Liver (tissue), 9 donors: ENCODE data around the gene SLIT3. TPM values are rescaled to one million over a fixed set of nuclear protein-coding genes. Genes with fewer than 3 reads are reported as not detected.

Experiments used
- DNase-seq: peaks from one replicate; pipeline ENCODE4 v3.0.0-alpha.2; 2017; ENCODE audit warnings: low spot score
- H3K27ac ChIP-seq, 2 donors: one replicate each; pipeline ENCODE4 v1.7.0; 2013; ENCODE audit warnings: inconsistent platforms in 2 of 2, low read length in 2 of 2, control low read depth in 1 of 2, low read depth in 1 of 2, mild to moderate bottlenecking in 1 of 2
- H3K27me3 ChIP-seq, 4 donors: one replicate each; pipeline versions ENCODE4 v1.6.1 to v1.7.0; 2013; ENCODE audit warnings: low read length in 3 of 4, inconsistent platforms in 1 of 4, mild to moderate bottlenecking in 1 of 4, moderate library complexity in 1 of 4; ENCODE audit not compliant: control insufficient read depth in 4 of 4, insufficient read depth in 4 of 4
- H3K36me3 ChIP-seq, 4 donors: one replicate each; pipeline versions ENCODE4 v1.6.1 to v1.7.0; 2013; ENCODE audit warnings: low read length in 3 of 4, mild to moderate bottlenecking in 3 of 4, low read depth in 1 of 4, moderate library complexity in 1 of 4; ENCODE audit not compliant: control insufficient read depth in 4 of 4, insufficient read depth in 3 of 4
- H3K4me1 ChIP-seq, 4 donors: one replicate each; pipeline versions ENCODE4 v1.6.1 to v1.7.0; 2013; ENCODE audit warnings: low read length in 3 of 4, mild to moderate bottlenecking in 3 of 4, moderate library complexity in 1 of 4; ENCODE audit not compliant: control insufficient read depth in 4 of 4, insufficient read depth in 4 of 4
- H3K4me3 ChIP-seq, 3 donors: one replicate each; pipeline versions ENCODE4 v1.6.1 to v1.7.0; 2013; ENCODE audit warnings: low read length in 3 of 3, control low read depth in 1 of 3, low read depth in 1 of 3, mild to moderate bottlenecking in 1 of 3
- H3K9ac ChIP-seq, 2 donors: one replicate each; pipeline ENCODE4 v1.7.0; 2013; ENCODE audit warnings: low read length in 2 of 2, mild to moderate bottlenecking in 2 of 2, moderate library complexity in 2 of 2, control low read depth in 1 of 2, low read depth in 1 of 2
- H3K9me3 ChIP-seq, 4 donors: one replicate each; pipeline versions ENCODE4 v1.6.1 to v1.7.0; 2013; ENCODE audit warnings: low read length in 3 of 4; ENCODE audit not compliant: control insufficient read depth in 4 of 4
- EGR1 ChIP-seq, 2 donors: IDR thresholded peaks; 2 replicates each; pipeline ENCODE4 v1.6.1; 2016 to 2018; ENCODE audit warnings: antibody characterized with exemption in 2 of 2, low read depth in 2 of 2
- FOXA1 ChIP-seq: IDR thresholded peaks from 2 replicates; pipeline ENCODE4 v1.6.1; 2016; ENCODE audit warnings: antibody characterized with exemption
- FOXA2 ChIP-seq: IDR thresholded peaks from 2 replicates; pipeline ENCODE4 v1.6.1; 2016; ENCODE audit warnings: antibody characterized with exemption
- GABPA ChIP-seq, 2 donors: IDR thresholded peaks in 1 of 2; conservative IDR thresholded peaks in 1 of 2; 2 replicates each; pipeline ENCODE4 v1.6.1; 2016; ENCODE audit warnings: antibody characterized with exemption in 2 of 2, mild to moderate bottlenecking in 1 of 2, moderate library complexity in 1 of 2
- HNF4A ChIP-seq, 2 donors: conservative IDR thresholded peaks; 2 replicates each; pipeline ENCODE4 v1.6.1; 2016; ENCODE audit warnings: antibody characterized with exemption in 2 of 2, mild to moderate bottlenecking in 2 of 2
- JUND ChIP-seq, 2 donors: IDR thresholded peaks; 2 replicates each; pipeline ENCODE4 v1.6.1; 2016; ENCODE audit warnings: antibody characterized with exemption in 2 of 2
- NR2F2 ChIP-seq: IDR thresholded peaks from 2 replicates; pipeline ENCODE4 v1.6.1; 2016; ENCODE audit warnings: antibody characterized with exemption
- RAD21 ChIP-seq, 2 donors: IDR thresholded peaks; 2 replicates each; pipeline ENCODE4 v1.6.1; 2016; ENCODE audit warnings: antibody characterized with exemption in 2 of 2, mild to moderate bottlenecking in 2 of 2
- RXRA ChIP-seq, 2 donors: IDR thresholded peaks; 2 replicates each; pipeline ENCODE4 v1.6.1; 2017 to 2018; ENCODE audit warnings: antibody characterized with exemption in 2 of 2, mild to moderate bottlenecking in 1 of 2
- SP1 ChIP-seq: IDR thresholded peaks from 2 replicates; pipeline ENCODE4 v1.6.1; 2018; ENCODE audit warnings: antibody characterized with exemption, mild to moderate bottlenecking
- TAF1 ChIP-seq: conservative IDR thresholded peaks from 2 replicates; pipeline ENCODE4 v1.6.1; 2016; ENCODE audit warnings: antibody characterized with exemption, mild to moderate bottlenecking
- WGBS: extraction: QIAGEN DNeasy Blood & Tissue Kit; methylation state at CpG from one replicate; pipeline ENCODE4 v1.1.7; 2013; 5-methylcytosine and 5-hydroxymethylcytosine counted together
- polyA plus RNA-seq, 2 donors: library from polyadenylated mRNA; stranded (reverse) in 1 of 2; unstranded in 1 of 2; fragments of 200-250 nt in 1 of 2; fragments of >200 nt in 1 of 2; fragmentation: Nextera tagmentation in 1 of 2; extraction: Ambion mirVana in 1 of 2; gene quantifications; one replicate each; pipeline versions ENCODE4 v1.2.1 to v1.2.3, GENCODE V29; 2013 to 2015
- total RNA-seq, 2 donors: library from RNA; depleted of rRNA; stranded (reverse); fragments of >200 nt; gene quantifications; one replicate each; pipeline ENCODE4 v1.2.3, GENCODE V29; 2014
- TF ChIP-seq, protein P1 (sequence below): fragments of 150-350 bp; IDR thresholded peaks from 2 replicates; pipeline ENCODE4 v1.5.1; 2017; ENCODE audit warnings: improper control_type of control experiment, low read depth, low read length; ENCODE audit not compliant: missing input control
- TF ChIP-seq, protein P2 (sequence below): IDR thresholded peaks from 2 replicates; pipeline ENCODE4 v1.6.1; 2016; ENCODE audit warnings: antibody characterized with exemption
- TF ChIP-seq, protein P3 (sequence below): IDR thresholded peaks from 2 replicates; pipeline ENCODE4 v1.6.1; 2016; ENCODE audit warnings: antibody characterized with exemption
- donor health status: healthy.
- donor health status: healthy.
- donor health status: healthy.
- donor health status: healthy.
- donor health status: healthy.

Gene SLIT3
- total and polyA plus RNA-seq, 4 donors = 0.61 to 1.3 (median 0.91) TPM

DNA sequence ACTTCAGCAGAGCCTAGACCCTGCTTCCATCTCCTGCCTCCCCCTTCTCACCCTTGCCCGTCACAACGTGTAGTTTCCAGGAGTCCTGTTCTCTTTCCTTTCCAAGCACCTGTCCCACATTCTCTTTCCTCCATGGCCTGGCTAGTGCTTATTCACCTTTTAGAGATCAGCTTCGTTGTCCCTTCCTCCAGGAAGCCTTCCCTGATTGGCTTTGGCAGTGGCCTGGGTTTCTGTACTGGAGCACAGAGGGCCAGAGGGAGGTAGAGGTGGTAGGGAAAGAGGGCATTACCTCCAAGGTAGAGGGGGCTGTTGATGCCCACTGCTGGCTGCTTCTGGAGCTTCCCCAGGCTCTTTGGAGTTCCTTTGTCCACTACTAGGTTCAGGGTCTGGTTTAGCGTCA, 628.1 kb downstream of the SLIT3 start:
- no peaks in the 10 kb centered on the region for H3K4me1 ChIP-seq
- H3K4me3 ChIP-seq = no peak overlapping the region
- no peak for DNase-seq
- no peaks in the 10 kb centered on the region for H3K9me3 ChIP-seq
- H3K27ac ChIP-seq = no peak overlapping the region
- TF ChIP-seq NR2F2 = no peak
- TF ChIP-seq, protein P1, sequence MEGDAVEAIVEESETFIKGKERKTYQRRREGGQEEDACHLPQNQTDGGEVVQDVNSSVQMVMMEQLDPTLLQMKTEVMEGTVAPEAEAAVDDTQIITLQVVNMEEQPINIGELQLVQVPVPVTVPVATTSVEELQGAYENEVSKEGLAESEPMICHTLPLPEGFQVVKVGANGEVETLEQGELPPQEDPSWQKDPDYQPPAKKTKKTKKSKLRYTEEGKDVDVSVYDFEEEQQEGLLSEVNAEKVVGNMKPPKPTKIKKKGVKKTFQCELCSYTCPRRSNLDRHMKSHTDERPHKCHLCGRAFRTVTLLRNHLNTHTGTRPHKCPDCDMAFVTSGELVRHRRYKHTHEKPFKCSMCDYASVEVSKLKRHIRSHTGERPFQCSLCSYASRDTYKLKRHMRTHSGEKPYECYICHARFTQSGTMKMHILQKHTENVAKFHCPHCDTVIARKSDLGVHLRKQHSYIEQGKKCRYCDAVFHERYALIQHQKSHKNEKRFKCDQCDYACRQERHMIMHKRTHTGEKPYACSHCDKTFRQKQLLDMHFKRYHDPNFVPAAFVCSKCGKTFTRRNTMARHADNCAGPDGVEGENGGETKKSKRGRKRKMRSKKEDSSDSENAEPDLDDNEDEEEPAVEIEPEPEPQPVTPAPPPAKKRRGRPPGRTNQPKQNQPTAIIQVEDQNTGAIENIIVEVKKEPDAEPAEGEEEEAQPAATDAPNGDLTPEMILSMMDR = no peak
- TF ChIP-seq FOXA1 = no peak
- TF ChIP-seq HNF4A (conservative IDR thresholded peaks at IDR 0.05) = no peak
- no peak for TF ChIP-seq FOXA2
- TF ChIP-seq JUND (IDR thresholded peaks at IDR 0.05) = no peak
- TF ChIP-seq TAF1 = no peak
- no peak for TF ChIP-seq GABPA (IDR thresholded peaks at IDR 0.05 in 1 of 2, conservative IDR thresholded peaks at IDR 0.05 in 1 of 2)
- TF ChIP-seq, protein P2, sequence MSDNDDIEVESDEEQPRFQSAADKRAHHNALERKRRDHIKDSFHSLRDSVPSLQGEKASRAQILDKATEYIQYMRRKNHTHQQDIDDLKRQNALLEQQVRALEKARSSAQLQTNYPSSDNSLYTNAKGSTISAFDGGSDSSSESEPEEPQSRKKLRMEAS = no peak
- TF ChIP-seq EGR1 (IDR thresholded peaks at IDR 0.05; ENCODE audit: low read depth in 2 of 2) = no peak
- no peak for TF ChIP-seq RXRA (IDR thresholded peaks at IDR 0.05)
- H3K36me3 ChIP-seq = no peaks in the 10 kb centered on the region
- 93% methylated on average over 4 of the region's 4 CpGs for WGBS
- no peaks in the 10 kb centered on the region for H3K27me3 ChIP-seq
- no peak overlapping the region for H3K9ac ChIP-seq

DNA sequence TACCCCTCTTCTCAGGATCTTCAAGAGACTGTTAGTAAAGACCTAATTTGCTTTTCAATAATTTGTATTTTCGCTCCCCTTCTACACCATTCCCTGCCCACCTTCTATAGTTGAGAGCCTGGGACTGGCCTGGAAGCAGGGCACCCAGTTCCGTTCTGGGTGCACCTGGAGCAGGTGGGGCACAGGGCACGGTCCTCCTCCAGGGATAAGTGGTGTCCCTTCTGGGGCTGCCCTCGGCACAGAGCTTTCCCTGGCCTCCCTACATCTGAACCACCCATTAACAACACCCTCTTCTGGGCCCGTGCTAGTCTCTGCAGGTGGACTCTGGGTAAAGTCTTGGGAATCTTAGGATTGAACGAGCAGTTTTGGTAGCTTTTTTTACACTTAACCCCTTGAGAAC, 628.9 kb downstream of the SLIT3 start:
- Histone ChIP-seq H3K27ac (no peak overlapping the region), H3K4me3 (no peak overlapping the region), H3K36me3 (no peaks in the 10 kb centered on the region), H3K9ac (no peak overlapping the region), H3K9me3 (no peaks in the 10 kb centered on the region), H3K4me1 (no peaks in the 10 kb centered on the region), H3K27me3 (no peaks in the 10 kb centered on the region)
- DNase-seq = no peak
- TF ChIP-seq, protein P1 = no peak
- TF ChIP-seq SP1 = no peak
- no peak for TF ChIP-seq NR2F2
- TF ChIP-seq TAF1 = no peak
- TF ChIP-seq, protein P3, sequence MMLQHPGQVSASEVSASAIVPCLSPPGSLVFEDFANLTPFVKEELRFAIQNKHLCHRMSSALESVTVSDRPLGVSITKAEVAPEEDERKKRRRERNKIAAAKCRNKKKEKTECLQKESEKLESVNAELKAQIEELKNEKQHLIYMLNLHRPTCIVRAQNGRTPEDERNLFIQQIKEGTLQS = no peak
- no peak for TF ChIP-seq RXRA (IDR thresholded peaks at IDR 0.05)
- no peak for TF ChIP-seq RAD21 (IDR thresholded peaks at IDR 0.05)
- TF ChIP-seq GABPA (IDR thresholded peaks at IDR 0.05 in 1 of 2, conservative IDR thresholded peaks at IDR 0.05 in 1 of 2) = no peak
- WGBS = 86% methylated on average over 6 of the region's 6 CpGs
